Measurements from ENCODE around the gene IGSF21.

GRCh38 chr1:18263547-18264120 lies 156.0 kb downstream of the IGSF21 start:
- TF ChIP-seq CTCF (IDR thresholded peaks at IDR 0.05) (no peak), POLR2A (IDR thresholded peaks at IDR 0.05) (no peak), POLR2AphosphoS5 (IDR thresholded peaks at IDR 0.05) (no peak)

All from suprapubic skin (tissue), 4 donors.